NCI-H1048 (cell line): Measurements from ENCODE around the gene ECT2L.
A peak's percentile ranks its signal among the peaks of the same experiment; 100 is the strongest.

Experiments
- DNase-seq: peaks from one replicate; lab custom pipeline; 2025; lab: John Stamatoyannopoulos, UW

Gene ECT2L

GRCh38 chr6:138805016-138805765, 9.3 kb downstream of the ECT2L start:
- no peak for DNase-seq

GRCh38 chr6:138806889-138807288, 11.0 kb downstream of the ECT2L start:
- DNase-seq, result no peak

- no peak for DNase-seq
Observed at GRCh38 chr6:138809677-138810076, 13.8 kb downstream of the ECT2L start.

- DNase-seq, result no peak
Observed at GRCh38 chr6:138811866-138812265, 16.0 kb downstream of the ECT2L start.

- no peak for DNase-seq
Observed at GRCh38 chr6:138814179-138814834, 18.4 kb downstream of the ECT2L start.

- DNase-seq, result no peak
Observed at GRCh38 chr6:138815221-138815620, 19.3 kb downstream of the ECT2L start.

GRCh38 chr6:138815797-138816528, 20.1 kb downstream of the ECT2L start:
- peak; percentile 9 for DNase-seq

- DNase-seq, result peak; percentile 82
Observed at GRCh38 chr6:138817799-138818198, 21.9 kb downstream of the ECT2L start.

GRCh38 chr6:138818496-138819194, 22.8 kb downstream of the ECT2L start:
- no peak for DNase-seq

GRCh38 chr6:138821519-138821918, 25.6 kb downstream of the ECT2L start:
- no peak for DNase-seq

- DNase-seq, result no peak
Observed at GRCh38 chr6:138824482-138825144, 28.7 kb downstream of the ECT2L start.

GRCh38 chr6:138830248-138830647, 34.4 kb downstream of the ECT2L start:
- DNase-seq, result no peak

GRCh38 chr6:138832182-138832581, 36.3 kb downstream of the ECT2L start:
- no peak for DNase-seq

GRCh38 chr6:138833816-138834539, 38.1 kb downstream of the ECT2L start:
- no peak for DNase-seq

GRCh38 chr6:138837246-138837645, 41.4 kb downstream of the ECT2L start:
- no peak for DNase-seq

- no peak for DNase-seq
Observed at GRCh38 chr6:138844192-138844591, 48.3 kb downstream of the ECT2L start.

- no peak for DNase-seq
Observed at GRCh38 chr6:138847884-138848283, 52.0 kb downstream of the ECT2L start.

GRCh38 chr6:138848461-138848860, 52.6 kb downstream of the ECT2L start:
- no peak for DNase-seq

GRCh38 chr6:138849791-138850190, 53.9 kb downstream of the ECT2L start:
- no peak for DNase-seq

- DNase-seq, result no peak
Observed at GRCh38 chr6:138856654-138857053, 60.8 kb downstream of the ECT2L start.

GRCh38 chr6:138857775-138858174, 61.9 kb downstream of the ECT2L start:
- no peak for DNase-seq
